Measurements from ENCODE around the gene DRG2.

- TF ChIP-seq CTCF (IDR thresholded peaks at IDR 0.05): no peak
- no peak for TF ChIP-seq EP300 (IDR thresholded peaks at IDR 0.05)
Measured at GRCh38 chr17:18099516-18099915, 11.8 kb downstream of the DRG2 start.
